NAMALWA (cell line): Measurements from ENCODE around the gene GHRH.
A peak's percentile ranks its signal among the peaks of the same experiment; 100 is the strongest.

Source experiments
- DNase-seq: peaks from one replicate; pipeline ENCODE4 v3.0.0-alpha.2; 2015; ENCODE audit warnings: low spot score

GHRH gene

DNA sequence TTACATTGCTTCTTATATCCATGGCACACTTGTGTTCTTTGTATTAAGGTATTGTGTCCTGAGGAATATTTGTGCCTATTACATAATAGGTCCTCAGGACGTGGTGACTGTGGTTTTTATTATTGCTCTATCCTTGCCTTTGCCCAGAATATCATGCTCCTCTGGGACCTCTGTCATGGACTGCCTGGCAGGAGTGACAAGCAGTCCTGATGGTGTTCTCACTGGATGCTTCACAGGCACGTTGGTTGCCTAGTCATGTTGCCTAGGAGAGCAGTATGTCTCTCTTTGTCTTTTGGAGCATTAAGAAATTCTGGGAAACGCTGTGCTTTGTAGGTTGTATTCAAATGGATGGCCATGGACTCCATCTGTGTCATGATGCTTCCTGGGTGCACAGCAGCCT lies 57.6 kb downstream of the GHRH start:
- DNase-seq, result no peak

DNA sequence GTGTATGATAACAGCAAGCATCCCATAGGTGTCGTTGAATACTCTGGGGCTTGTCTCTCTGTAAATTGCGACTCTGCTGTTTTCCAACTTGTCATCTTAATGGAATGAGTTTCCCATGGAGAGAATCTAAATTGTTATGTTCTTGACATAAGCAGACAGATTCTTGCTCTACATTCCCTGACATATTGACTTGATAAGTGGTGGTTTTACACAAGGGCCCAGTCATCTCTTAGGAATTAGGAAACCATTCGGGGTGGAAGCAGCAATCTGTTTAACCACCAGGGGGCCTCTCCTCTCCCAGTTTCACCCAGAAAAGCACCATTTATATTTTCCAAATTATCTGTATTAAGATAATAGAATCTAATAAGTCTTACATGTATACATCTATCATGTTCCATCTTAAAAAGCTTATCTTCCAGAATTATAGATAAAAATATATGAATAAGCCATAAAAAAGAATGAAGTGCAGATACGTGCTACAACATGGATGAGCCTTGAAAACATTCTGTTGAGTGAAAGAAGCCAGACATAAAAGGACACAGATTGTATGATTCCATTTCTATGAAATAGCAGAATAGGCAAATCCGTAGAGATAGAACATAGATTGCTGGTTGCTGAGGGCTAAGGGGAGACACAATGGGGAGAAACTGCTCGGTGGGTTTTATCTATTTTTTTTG lies 59.2 kb downstream of the GHRH start:
- peak; percentile 51 for DNase-seq

DNA sequence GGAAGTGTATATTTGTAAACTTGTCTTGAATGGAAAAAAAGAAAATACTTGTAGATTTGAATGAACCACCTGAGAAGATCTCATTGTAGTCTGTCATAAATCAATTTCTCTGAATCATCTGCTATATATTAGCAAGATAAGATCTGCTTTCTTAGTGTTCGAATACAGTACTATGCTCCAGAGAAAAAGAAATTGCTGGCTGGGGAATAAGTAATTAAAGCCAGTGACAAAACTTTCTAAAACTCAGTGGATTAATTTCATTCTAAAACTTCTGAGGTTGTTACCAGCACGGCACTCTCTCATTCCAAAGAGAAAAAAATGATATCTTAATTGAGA lies 59.8 kb downstream of the GHRH start:
- DNase-seq, result no peak
